ENCODE measurements around the gene GHSR.

Gene GHSR

GRCh38 chr3:172438186-172438585 lies 10.1 kb downstream of the GHSR start:
- no peak for DNase-seq (ENCODE audit: low read depth)

GRCh38 chr3:172437713-172438112 lies 10.5 kb downstream of the GHSR start:
- DNase-seq (ENCODE audit: low read depth): no peak

GRCh38 chr3:172415323-172415722 lies 32.9 kb downstream of the GHSR start:
- no peak for DNase-seq (ENCODE audit: low read depth)

DNA sequence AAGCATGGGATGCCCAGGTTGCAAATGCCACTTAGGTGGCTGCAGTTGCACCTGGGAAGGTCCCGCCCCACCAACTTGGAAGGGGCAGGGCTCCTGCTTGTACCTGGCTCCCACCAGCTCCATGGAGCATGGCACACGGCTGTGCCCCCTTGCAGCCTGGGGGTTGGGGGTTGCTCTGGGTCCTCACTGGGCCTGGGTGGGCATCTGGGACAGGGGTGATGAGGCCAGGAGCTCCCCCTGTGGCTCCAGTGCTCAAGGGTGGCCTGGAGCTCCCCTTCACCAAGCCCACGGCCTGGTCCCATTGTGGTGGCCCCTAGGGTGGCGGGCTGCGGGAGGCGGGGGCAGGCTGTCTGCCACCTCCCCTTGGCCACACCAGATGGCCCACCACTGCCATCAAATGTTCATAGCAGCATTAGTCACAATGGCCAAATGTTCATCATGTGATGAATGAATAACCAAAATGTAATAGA lies 36.7 kb downstream of the GHSR start:
- no peak for DNase-seq (ENCODE audit: low read depth)

DNA sequence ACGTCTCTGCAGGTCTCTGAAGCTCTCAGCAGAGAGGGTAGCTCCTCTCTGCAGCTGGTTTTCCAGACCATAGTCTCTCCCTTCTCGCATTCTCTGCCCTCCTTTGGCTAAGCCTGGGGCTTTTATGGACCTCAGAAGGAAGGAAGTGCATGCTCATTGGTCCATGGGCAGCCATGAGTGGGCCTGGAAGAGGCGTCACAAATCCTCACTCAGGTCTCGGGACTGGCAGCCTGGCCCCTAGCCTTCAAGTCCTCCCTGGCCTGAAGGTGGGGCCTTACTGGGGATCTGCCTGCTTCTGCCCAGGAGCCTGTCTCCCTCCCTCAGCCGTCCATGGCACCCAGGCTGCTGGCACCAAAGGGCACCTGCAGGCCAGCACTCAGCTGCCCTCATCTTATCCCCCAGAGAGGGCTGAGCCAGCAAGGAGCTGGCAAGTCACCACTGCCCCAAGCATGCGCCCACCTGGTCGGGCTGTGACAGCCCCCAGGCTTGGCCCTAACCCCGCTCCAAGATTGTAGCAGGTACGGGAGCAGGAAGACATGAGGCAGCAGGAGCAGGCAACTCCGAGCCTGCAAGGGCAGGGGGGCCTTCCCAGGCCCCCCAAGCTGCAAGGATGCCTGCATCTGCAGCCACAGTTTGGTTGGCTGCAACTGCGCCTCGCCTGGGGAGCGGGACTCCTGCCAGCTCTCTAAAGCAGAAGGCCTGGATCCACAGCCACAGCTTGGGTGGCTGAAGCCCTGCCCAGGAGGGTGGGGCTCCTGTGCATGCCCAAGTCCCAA lies 37.4 kb downstream of the GHSR start:
- no peak for DNase-seq (ENCODE audit: low read depth)

- DNase-seq (ENCODE audit: low read depth): no peak
These were observed 40.4 kb downstream of the GHSR start for GRCh38 chr3:172407872-172408271.

DNA sequence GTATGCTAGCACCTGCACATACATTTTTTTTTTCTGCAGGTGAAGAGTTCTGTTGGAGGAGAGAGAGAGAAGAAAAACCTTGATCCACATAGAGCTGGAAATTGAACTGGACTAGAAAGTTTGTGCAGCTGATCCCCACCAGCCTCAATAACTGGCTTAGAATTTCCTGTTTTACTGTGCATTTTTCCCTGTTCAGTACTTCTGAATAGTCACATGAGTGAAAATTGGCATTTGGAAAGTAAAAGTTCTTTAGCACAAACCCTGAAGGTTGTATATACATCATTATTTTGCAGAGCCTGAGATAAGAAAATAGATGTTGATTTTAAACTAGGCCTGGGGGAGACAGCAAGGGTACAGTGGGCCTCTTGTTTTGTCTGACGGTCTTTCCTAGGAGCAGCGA lies 42.3 kb downstream of the GHSR start:
- DNase-seq (ENCODE audit: low read depth): no peak

- DNase-seq (ENCODE audit: low read depth): no peak
These were observed 43.9 kb downstream of the GHSR start for GRCh38 chr3:172404237-172404962.

- no peak for DNase-seq (ENCODE audit: low read depth)
These were observed 45.2 kb downstream of the GHSR start for GRCh38 chr3:172402892-172403643.

DNA sequence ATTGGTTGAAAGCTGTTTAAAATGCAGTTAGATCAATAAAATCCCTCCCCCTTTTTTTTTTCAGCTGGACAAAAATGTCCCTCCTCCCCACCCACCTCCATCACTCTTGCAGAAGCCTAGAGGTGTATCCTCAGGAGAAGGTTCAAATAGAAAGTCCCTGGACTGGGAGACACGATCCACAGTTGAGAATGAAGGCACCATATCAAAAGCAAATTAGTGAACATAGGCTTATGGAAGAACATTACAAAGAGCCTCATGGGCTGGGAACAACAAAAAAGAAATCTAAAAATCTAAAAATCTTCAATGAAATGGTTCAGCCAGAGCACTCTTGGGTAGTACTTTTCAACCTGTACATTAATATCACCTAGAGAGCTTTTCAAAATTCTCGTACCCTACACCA lies 46.2 kb downstream of the GHSR start:
- DNase-seq (ENCODE audit: low read depth): no peak

DNA sequence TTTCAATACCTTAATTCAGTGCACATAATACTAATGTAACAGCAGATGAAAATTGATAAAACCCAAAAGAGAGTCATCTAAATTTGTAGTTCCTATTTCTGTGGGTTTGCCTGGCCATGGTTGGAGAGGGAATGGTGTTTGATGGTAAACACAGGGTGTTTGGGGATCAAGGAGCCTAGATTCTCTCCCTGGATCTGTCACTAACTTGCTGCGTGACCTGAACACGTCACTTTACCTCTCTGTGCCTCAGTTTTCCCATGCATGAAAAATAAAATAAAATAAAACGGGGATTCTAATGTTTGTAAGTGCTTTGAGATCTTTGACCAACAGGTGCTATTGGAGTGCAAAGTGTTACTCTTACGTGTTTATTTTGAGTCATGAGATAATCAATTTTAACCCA lies 49.8 kb downstream of the GHSR start:
- no peak for DNase-seq (ENCODE audit: low read depth)

GRCh38 chr3:172397716-172398405 lies 50.4 kb downstream of the GHSR start:
- peak; percentile 72 for DNase-seq (ENCODE audit: low read depth)

DNA sequence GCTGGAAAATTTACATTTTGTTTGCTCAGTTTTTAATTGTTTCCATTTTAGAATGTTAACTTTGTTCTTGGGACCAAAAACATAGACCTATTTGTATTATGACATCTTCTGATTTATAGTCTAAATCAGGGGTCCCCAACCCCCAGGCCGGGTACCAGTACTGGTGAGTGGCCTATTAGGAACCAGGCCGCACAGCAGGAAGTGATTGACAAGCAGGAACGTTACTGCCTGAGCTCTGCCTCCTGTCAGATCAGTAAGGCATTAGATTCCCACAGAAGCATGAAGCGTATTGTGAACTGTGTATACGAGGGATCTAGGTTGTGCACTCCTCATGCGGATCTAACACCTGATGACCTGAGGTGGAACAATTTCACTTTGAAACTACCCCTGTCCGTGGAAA lies 51.9 kb downstream of the GHSR start:
- no peak for DNase-seq (ENCODE audit: low read depth)

DNA sequence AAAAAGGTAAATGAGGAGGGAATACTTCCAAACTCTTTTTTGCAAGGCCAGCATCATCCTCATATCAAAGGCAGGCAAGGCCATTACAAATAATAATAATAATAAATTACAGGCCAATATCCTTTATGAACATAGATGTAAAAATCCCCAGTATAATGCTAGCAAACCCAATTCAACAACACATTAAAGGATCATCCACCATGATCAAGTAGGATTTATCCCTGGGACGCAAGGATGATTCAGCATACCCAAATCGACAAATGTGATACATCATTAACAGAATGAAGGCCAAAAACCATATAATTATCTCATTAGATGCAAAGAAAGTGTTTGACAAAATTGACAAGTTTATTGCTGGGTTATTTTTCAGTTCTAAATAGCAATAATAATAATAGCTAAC lies 53.6 kb downstream of the GHSR start:
- DNase-seq (ENCODE audit: low read depth): no peak

Measured in fibroblast of gingiva (primary cell).